Measurements from ENCODE around the gene TAF15.

DNA sequence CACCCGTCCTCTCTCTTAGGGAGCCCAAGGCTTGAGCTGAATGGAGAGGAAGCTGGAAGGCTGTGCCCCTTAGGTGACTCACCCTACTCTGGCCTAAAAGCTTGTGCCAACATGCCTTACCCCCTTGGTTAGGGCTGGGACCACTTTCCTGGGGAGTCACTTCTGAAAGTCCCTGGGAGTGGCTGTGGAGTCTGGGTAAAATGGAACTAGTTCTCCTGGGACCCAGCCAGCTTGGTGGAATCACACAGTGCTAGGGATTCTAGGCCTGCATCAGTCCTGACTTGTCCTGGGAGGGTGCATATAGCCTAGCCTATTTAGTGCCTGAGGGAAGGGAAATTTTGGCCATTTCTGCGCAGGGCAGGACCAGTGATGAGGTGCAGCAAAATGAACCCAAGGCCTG is 24.4 kb upstream of the TAF15 start:
- TF ChIP-seq POLR2AphosphoS5 (IDR thresholded peaks at IDR 0.05) = no peak
- TF ChIP-seq, protein P1, sequence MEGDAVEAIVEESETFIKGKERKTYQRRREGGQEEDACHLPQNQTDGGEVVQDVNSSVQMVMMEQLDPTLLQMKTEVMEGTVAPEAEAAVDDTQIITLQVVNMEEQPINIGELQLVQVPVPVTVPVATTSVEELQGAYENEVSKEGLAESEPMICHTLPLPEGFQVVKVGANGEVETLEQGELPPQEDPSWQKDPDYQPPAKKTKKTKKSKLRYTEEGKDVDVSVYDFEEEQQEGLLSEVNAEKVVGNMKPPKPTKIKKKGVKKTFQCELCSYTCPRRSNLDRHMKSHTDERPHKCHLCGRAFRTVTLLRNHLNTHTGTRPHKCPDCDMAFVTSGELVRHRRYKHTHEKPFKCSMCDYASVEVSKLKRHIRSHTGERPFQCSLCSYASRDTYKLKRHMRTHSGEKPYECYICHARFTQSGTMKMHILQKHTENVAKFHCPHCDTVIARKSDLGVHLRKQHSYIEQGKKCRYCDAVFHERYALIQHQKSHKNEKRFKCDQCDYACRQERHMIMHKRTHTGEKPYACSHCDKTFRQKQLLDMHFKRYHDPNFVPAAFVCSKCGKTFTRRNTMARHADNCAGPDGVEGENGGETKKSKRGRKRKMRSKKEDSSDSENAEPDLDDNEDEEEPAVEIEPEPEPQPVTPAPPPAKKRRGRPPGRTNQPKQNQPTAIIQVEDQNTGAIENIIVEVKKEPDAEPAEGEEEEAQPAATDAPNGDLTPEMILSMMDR (IDR thresholded peaks at IDR 0.05) = no peak

Measured in prostate gland (tissue), 2 donors.